HG02870 (cell line): ENCODE results near the gene CKAP2L.

Source experiments
- ATAC-seq: cut with Tn5 transposase; IDR thresholded peaks from one replicate; pipeline ENCODE4 v1.9.1; 2021; ENCODE audit warnings: mild to moderate bottlenecking, moderate library complexity; ENCODE audit not compliant: unreplicated experiment

CKAP2L gene

GRCh38 chr2:112791693-112792230 lies 27.4 kb upstream of the CKAP2L start:
- ATAC-seq, result no peak

GRCh38 chr2:112791019-112791418 lies 26.6 kb upstream of the CKAP2L start:
- no peak for ATAC-seq

GRCh38 chr2:112790305-112790704 lies 25.9 kb upstream of the CKAP2L start:
- ATAC-seq, result no peak

- no peak for ATAC-seq
These were observed 24.8 kb upstream of the CKAP2L start for GRCh38 chr2:112789186-112789585.

- no peak for ATAC-seq
These were observed 24.2 kb upstream of the CKAP2L start for GRCh38 chr2:112788653-112789052.

- ATAC-seq, result no peak
These were observed 23.5 kb upstream of the CKAP2L start for GRCh38 chr2:112787729-112788393.

- ATAC-seq, result no peak
These were observed 22.9 kb upstream of the CKAP2L start for GRCh38 chr2:112787294-112787693.

GRCh38 chr2:112784199-112785189 lies 20.1 kb upstream of the CKAP2L start, which contains the start of gene IL1A:
Gene IL1A (minus strand): TSS chr2:112784493. CDS start chr2:112783770, 723 bp downstream.
- ATAC-seq, result no peak

GRCh38 chr2:112783187-112783714 lies 18.8 kb upstream of the CKAP2L start:
- ATAC-seq, result no peak

- ATAC-seq, result peak; percentile 83
These were observed 17.9 kb upstream of the CKAP2L start for GRCh38 chr2:112782234-112782799.

GRCh38 chr2:112779598-112779997 lies 15.2 kb upstream of the CKAP2L start:
- no peak for ATAC-seq

- no peak for ATAC-seq
These were observed 12.6 kb upstream of the CKAP2L start for GRCh38 chr2:112777036-112777435.

GRCh38 chr2:112776113-112776512 lies 11.7 kb upstream of the CKAP2L start:
- ATAC-seq, result no peak

GRCh38 chr2:112774536-112775285 lies 10.3 kb upstream of the CKAP2L start:
- ATAC-seq, result no peak

GRCh38 chr2:112773556-112773955 lies 9.1 kb upstream of the CKAP2L start:
- no peak for ATAC-seq

- ATAC-seq, result no peak
These were observed 8.6 kb upstream of the CKAP2L start for GRCh38 chr2:112772911-112773475.

GRCh38 chr2:112772322-112772721 lies 7.9 kb upstream of the CKAP2L start:
- ATAC-seq, result peak; percentile 40

GRCh38 chr2:112768432-112768831 lies 4.0 kb upstream of the CKAP2L start:
- ATAC-seq, result no peak

- no peak for ATAC-seq
These were observed 3.4 kb upstream of the CKAP2L start for GRCh38 chr2:112767693-112768330.
